NCI-H82 (cell line): Measurements from ENCODE around the gene ABTB2.

Experiments
- DNase-seq: peaks from one replicate; lab custom pipeline; 2025; lab: John Stamatoyannopoulos, UW

Gene ABTB2

GRCh38 chr11:34284811-34285481 lies 72.9 kb downstream of the ABTB2 start:
- no peak for DNase-seq

DNA sequence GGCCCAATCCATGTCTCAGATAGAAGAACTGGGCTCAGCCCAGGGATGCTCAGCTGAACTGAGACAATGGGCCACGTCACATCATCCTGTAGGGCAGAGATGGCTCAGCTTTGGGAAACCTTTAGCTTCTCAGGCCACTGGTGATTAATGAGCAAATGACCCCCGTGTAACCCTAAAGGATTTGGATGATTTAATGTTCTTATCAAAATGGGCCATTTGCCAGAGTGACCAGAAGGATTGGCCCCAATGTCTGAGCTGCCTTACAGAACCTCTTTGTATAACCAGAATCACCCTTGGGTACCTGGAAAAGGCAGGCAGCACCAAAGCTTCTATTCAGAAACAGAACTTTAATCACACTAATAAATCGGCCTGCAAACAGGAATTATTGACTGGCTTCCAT lies 73.7 kb downstream of the ABTB2 start:
- no peak for DNase-seq

- DNase-seq = no peak
Observed at GRCh38 chr11:34280945-34281872, 76.6 kb downstream of the ABTB2 start.

GRCh38 chr11:34278693-34279297 lies 79.0 kb downstream of the ABTB2 start:
- no peak for DNase-seq

- DNase-seq = no peak
Observed at GRCh38 chr11:34278175-34278574, 79.6 kb downstream of the ABTB2 start.

DNA sequence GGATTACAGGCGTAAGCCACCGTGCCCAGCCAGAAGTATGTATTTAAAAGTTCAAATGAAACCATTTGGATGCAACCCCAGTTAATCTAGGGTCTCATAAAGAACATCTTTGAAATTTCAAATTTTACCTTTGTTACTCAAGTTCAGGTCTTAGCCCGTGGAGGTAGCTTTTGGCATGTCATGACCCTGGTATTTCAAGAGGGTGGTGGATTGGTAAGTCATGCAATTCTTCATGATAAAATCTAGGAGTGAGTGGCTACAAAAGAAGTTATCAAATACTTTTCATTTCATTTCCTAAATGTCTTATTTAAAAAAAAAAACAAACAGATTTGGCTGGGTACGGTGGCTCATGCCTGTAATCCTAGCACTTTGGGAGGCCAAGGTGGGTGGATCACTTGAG lies 80.6 kb downstream of the ABTB2 start:
- DNase-seq = no peak

- no peak for DNase-seq
Observed at GRCh38 chr11:34276352-34276864, 81.4 kb downstream of the ABTB2 start.

- DNase-seq = no peak
Observed at GRCh38 chr11:34275486-34275885, 82.3 kb downstream of the ABTB2 start.

- DNase-seq = no peak
Observed at GRCh38 chr11:34274712-34275398, 83.0 kb downstream of the ABTB2 start.

- DNase-seq = no peak
Observed at GRCh38 chr11:34273099-34273498, 84.7 kb downstream of the ABTB2 start.

DNA sequence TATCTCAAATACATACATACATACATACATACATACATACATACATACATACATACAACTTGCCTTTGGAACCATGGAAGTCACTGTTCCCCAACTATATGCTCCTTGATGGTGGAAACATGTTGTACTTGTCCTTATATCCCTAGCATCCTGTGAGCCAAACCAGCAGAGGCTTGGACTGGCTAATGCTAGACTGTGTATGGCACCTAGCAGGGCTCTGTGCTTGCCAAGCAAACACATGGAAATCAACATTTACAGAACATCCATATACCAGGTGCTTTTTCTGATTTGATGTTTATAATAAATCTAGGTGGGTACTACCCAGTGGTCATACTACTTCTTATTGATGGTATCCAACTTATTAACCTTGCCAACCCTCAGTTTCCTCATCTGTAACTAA lies 86.1 kb downstream of the ABTB2 start:
- no peak for DNase-seq

- peak; percentile 46 for DNase-seq
Observed at GRCh38 chr11:34270711-34271110, 87.1 kb downstream of the ABTB2 start.

DNA sequence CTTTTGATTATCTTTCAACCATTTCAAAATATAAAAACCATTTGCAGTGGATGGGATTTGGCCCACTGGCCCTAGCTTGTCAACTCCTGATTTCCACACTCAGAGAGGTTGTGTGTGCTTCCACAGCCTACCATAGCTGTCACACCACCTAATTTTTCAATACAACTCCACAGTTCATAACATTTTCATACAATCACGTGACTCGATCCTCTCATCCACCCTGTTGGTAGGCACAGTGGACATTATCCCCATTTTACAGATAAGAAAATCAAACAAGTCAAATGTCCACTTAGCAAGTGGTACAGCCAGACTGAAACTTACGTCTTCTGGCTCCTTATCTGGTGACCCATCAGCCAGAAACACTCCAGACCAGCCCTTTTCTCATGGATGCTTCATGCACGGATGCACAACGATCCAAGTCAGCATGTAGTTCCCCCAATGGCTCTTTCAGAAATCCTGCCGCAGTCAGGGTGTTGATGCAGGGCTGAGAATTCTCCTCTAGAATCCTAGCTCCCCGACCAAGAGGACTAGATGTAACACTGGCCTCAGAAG lies 88.0 kb downstream of the ABTB2 start:
- DNase-seq = no peak

DNA sequence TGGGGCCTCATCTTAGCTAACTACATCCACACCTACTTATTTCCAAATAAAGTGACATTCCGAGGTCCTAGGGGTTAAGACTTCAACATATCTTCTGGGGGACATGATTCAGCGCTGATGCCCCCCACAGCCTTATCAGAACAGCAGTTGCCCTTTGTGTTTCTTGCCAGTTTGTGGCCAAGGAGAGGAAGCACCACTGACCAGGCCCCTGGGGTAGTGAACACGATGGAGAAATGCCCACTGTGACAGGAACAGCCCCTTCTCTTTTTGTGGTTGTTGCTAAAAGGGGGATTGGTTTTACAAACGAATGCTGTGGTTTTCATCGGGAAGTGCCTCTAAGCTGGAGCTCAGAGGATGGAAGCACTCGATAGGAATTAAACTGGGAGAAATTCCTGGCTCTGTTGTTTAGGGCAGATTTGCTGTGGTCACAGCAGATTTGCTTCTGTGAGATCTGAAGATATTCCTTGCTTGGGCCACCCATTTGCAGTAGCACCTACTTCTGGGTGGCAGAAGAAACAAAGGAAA lies 88.8 kb downstream of the ABTB2 start:
- no peak for DNase-seq

GRCh38 chr11:34267417-34267816 lies 90.4 kb downstream of the ABTB2 start:
- DNase-seq = no peak

GRCh38 chr11:34267013-34267412 lies 90.8 kb downstream of the ABTB2 start:
- no peak for DNase-seq

GRCh38 chr11:34266090-34266912 lies 91.5 kb downstream of the ABTB2 start:
- DNase-seq = no peak

DNA sequence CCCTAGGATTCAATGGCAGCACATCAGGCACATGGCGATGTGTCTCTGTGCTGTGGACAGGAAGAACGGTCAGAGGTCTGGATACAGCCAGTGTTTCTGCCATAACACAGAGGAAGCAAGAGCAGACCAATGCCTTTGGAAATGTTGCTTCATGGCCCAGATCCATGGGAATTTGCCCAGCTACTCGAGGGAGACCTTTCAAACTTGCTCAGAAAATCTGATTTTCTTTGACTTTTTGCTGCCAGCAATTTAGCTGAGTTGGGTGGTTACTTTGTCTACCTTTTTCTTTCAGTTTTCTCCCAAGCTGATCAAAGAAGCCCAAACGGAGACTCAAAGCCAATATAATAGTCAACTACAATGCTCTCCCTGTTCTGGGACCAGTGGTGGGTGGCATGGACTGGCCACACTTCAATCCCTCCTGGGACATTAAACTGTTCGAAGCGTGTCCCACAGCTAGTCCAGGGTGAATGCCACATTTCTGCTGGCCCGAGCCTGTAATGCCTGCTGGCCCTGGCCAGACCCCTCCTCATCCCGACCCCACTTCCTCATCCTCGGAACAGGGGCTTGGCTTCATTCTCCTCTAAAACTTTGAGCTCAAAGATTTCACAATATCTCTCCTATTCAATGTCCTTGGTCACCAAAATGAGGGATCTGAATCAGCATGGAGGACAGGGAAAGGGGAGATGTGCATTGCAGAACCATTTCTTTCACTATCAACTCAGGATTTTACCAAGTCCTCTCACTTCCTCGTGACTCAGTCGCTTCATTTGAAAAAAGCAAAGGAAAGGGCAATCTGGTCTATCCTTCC lies 93.3 kb downstream of the ABTB2 start:
- DNase-seq = no peak

DNA sequence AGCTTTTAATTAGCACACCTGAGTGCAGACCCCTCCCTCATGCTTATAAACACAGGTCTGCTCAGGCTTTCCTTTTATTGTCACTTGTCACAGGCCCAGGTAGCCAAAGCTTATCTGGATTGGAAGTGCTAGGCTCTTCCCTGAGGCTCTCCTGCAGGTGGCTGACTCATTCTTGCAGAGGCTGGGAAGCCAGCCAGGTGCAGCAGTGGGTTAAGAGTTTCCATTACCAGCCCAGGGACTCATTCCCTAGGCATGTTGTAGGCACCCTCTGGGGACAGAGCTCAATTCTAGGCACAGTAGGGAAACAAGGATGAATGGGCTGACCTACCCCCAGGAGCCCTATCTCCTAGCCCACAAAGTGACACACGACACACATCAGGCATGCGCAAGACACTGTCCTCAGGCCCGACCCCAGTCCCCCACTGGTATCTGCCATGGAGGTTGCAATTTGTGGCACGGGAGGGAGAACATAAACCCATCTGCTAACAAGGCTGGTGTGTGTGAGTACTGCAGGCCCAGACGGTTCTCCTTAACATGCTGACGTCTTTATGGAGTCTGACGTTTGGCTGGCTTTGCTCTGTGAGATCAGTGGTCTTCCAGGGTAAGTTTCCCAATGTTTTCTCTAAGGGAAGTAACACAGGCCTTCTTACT lies 94.2 kb downstream of the ABTB2 start:
- no peak for DNase-seq
